Psoas muscle (tissue), 8 donors: ENCODE data around the gene TUBB1. TPM values are rescaled to one million over a fixed set of nuclear protein-coding genes. Genes with fewer than 3 reads are reported as not detected.

ENCODE experiments used
- ATAC-seq, 4 donors: fragments of 200-7000 bp; cut with Tn5 transposase; one replicate each; pipeline ENCODE4 v1.9.1; 2020; ENCODE audit warnings: moderate library complexity in 3 of 4, mild to moderate bottlenecking in 2 of 4
- DNase-seq, 2 donors: peaks; one replicate each; pipeline ENCODE4 v3.0.0-alpha.2; 2020
- H3K27ac ChIP-seq: fragments of 200-600 bp; one replicate; pipeline ENCODE4 v1.8.0; 2022
- H3K27me3 ChIP-seq, 3 donors: fragments of 200-600 bp in 1 of 3; one replicate each; pipeline versions ENCODE4 v1.6.1 to v1.8.0; 2013 to 2022; ENCODE audit warnings: low read length in 2 of 3, mild to moderate bottlenecking in 2 of 3, moderate library complexity in 1 of 3; ENCODE audit not compliant: insufficient read depth in 3 of 3
- H3K36me3 ChIP-seq, 2 donors: fragments of 200-600 bp in 1 of 2; one replicate each; pipeline versions ENCODE4 v1.6.1 to v1.8.0; 2013 to 2022; ENCODE audit warnings: low read depth in 1 of 2, mild to moderate bottlenecking in 1 of 2, moderate library complexity in 1 of 2; ENCODE audit not compliant: insufficient read depth in 1 of 2
- H3K4me1 ChIP-seq: fragments of 200-600 bp; one replicate; pipeline ENCODE4 v1.8.0; 2022
- H3K4me3 ChIP-seq: fragments of 200-600 bp; one replicate; pipeline ENCODE4 v1.8.0; 2022; ENCODE audit warnings: mild to moderate bottlenecking
- H3K9me3 ChIP-seq: fragments of 200-600 bp; one replicate; pipeline ENCODE4 v1.8.0; 2022
- WGBS, 3 donors: extraction: QIAGEN DNeasy Blood & Tissue Kit; methylation state at CpG; one replicate each; pipeline versions ENCODE4 v1.1.6 to v1.1.7; 2013; 5-methylcytosine and 5-hydroxymethylcytosine counted together
- intact Hi-C, 2 donors: fragments of 100-400 bp; cut with DNase I; formaldehyde crosslinking; loops; one replicate each; pipeline versions ENCODE4 v1.11.0 to v1.14.2; 2022
- polyA plus RNA-seq, 3 donors: library from polyadenylated mRNA; stranded (reverse); fragments of 200-250 nt; gene quantifications; one replicate each; pipeline ENCODE4 v1.2.3, GENCODE V29; 2013
- total RNA-seq, 4 donors: library from RNA; stranded (reverse); fragmentation: NEBNext Ultra II Directional in 2 of 4; extraction: Animal tissue kit (Norgen Biotek cat#: 25700) in 2 of 4; gene quantifications; one replicate each; pipeline versions ENCODE4 v1.2.1 to v1.2.4, GENCODE V29; 2021 to 2023
- TF ChIP-seq, protein P1 (sequence below): fragments of 200-600 bp; IDR thresholded peaks from one replicate; pipeline ENCODE4 v1.8.0; 2022; ENCODE audit warnings: antibody characterized with exemption
- donor health status: healthy with polysubstance abuse.
- donor health status: DM: no; HTN: no; CAD: no; lungs with moderate emphysema.
- donor health status: Bipolar disorder and iron deficiency.
- donor health status: healthy.
- donor health status: DM: yes; HTN: yes; CAD: no.
- donor health status: DM: no; HTN: no; CAD: no.
- donor health status: DM: no; HTN: no; CAD: no.
- donor health status: DM: yes; HTN: yes; CAD: no.

TUBB1 gene
- total and polyA plus RNA-seq, 7 donors: 0.03 to 0.32 (median 0.12) TPM; not detected in 1

DNA sequence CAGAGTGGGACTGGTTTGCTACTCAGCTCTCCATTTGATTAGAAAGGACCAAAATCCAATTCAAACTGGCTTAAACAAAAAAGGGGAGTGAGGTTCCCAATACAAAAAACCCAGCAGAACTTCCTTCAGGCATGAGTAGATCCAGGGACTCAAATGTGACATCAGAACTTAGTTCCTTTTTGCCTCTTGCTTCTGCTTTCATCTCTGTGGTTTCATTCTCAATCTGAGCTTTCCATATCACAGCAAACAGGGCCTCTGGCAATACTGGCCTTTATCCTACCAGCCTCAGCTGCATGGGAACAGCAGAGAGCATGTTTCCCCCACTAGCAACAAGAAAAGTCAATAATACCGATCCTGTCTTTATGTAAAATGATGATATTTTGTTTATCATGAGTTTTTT, 52.0 kb downstream of the TUBB1 start:
- intact Hi-C loops: no loop called here
- TF ChIP-seq, protein P1, sequence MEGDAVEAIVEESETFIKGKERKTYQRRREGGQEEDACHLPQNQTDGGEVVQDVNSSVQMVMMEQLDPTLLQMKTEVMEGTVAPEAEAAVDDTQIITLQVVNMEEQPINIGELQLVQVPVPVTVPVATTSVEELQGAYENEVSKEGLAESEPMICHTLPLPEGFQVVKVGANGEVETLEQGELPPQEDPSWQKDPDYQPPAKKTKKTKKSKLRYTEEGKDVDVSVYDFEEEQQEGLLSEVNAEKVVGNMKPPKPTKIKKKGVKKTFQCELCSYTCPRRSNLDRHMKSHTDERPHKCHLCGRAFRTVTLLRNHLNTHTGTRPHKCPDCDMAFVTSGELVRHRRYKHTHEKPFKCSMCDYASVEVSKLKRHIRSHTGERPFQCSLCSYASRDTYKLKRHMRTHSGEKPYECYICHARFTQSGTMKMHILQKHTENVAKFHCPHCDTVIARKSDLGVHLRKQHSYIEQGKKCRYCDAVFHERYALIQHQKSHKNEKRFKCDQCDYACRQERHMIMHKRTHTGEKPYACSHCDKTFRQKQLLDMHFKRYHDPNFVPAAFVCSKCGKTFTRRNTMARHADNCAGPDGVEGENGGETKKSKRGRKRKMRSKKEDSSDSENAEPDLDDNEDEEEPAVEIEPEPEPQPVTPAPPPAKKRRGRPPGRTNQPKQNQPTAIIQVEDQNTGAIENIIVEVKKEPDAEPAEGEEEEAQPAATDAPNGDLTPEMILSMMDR: no peak
- DNase-seq: no peak
- Histone ChIP-seq H3K4me1 (no peaks in the 10 kb centered on the region), H3K27me3 (peaks cover 0 to 8% (median 0%) of the 10 kb centered on the region in 3 donors), H3K27ac (no peak overlapping the region), H3K9me3 (no peaks in the 10 kb centered on the region), H3K36me3 (no peaks in the 10 kb centered on the region), H3K4me3 (no peak overlapping the region)
- WGBS, 3 donors: 87 to 92% (median 91%) methylated on average over 1 of the region's 1 CpG
- ATAC-seq: no peak

DNA sequence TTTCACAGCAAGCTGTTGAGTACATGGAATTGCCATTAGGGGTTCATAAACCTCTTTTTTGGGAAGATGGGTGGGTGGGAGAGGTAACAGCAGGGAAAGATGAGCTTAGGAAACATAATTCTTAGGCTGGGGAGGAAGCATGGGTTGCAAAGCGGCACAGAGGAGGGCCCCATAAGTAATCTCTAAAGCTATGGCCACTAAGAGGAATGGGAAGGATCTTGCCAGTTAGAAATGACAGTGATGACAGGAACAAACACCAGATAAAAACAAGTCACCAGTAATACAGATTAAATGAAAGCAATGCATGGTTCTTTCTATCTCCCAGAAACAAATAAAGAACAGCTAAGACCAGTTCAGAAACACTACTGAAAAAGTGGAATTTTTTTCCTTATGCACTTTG, 54.4 kb downstream of the TUBB1 start:
- Histone ChIP-seq H3K27me3 (peaks cover 0 to 14% (median 0%) of the 10 kb centered on the region in 3 donors), H3K4me3 (no peak overlapping the region), H3K4me1 (no peaks in the 10 kb centered on the region), H3K36me3 (no peaks in the 10 kb centered on the region), H3K9me3 (no peaks in the 10 kb centered on the region), H3K27ac (no peak overlapping the region)
- TF ChIP-seq, protein P1: no peak
- intact Hi-C loops: no loop called here
- 100% methylated on average over 1 of the region's 1 CpG for WGBS, 3 donors
- DNase-seq (no peak), ATAC-seq (no peak)

DNA sequence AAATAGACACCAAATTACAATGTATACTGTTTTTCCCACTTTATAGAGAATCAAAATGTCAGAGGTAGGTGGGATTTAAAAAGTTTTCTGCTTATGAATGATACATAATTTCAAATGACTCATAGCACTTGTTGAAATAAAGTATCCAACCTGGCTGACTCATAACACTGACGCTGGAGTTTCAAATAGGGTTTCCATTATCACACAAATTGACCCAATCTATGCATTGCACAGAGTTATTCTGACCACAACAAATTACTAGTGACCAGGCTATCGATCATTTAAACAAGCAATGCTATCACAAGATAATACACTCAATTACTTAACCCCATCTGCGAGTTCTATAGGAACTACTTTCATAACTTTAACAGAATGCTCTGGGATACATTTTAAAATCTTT, 55.2 kb downstream of the TUBB1 start:
- TF ChIP-seq, protein P1: no peak
- no peak for ATAC-seq
- Histone ChIP-seq H3K27me3 (peaks cover 0 to 14% (median 0%) of the 10 kb centered on the region in 3 donors), H3K4me1 (no peaks in the 10 kb centered on the region), H3K9me3 (no peaks in the 10 kb centered on the region), H3K4me3 (no peak overlapping the region), H3K36me3 (no peaks in the 10 kb centered on the region), H3K27ac (no peak overlapping the region)
- DNase-seq: no peak
- 47 to 86% (median 49%) methylated on average over 3 of the region's 3 CpGs for WGBS, 3 donors
- intact Hi-C loops: no loop called here

DNA sequence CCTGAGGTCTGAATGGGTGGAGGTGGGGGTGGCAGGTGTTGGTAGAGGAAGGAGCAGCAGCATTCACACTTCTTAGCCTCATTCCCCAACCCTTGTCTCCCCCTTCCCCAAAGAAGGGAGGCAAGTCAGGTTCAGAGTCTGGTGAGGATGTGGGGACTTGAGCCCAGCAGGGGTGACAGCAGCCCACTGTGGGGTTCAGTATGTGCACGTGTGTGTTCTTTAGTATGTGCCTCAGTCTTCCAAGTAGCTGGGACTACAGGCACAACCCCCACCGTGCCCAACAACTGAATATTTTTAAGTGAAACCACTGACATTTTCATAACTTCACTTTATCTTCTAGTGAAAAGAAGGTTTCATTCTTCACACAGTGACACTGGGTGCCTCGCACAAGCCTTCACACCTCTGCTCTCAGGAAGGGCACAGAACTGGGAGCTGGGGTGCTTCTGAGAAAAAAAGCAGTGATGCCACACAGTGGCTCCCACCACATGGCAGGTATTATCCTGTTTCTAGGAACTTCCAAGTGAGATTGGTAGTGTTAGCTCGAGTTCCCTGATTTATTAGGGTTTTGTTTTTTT, 56.8 kb downstream of the TUBB1 start:
- intact Hi-C loops: no loop called here
- DNase-seq (no peak), ATAC-seq (no peak)
- Histone ChIP-seq H3K9me3 (no peaks in the 10 kb centered on the region), H3K4me3 (no peak overlapping the region), H3K4me1 (no peaks in the 10 kb centered on the region), H3K27me3 (peaks cover 0 to 14% (median 0%) of the 10 kb centered on the region in 3 donors), H3K27ac (no peak overlapping the region), H3K36me3 (no peaks in the 10 kb centered on the region)
- TF ChIP-seq, protein P1: no peak
- WGBS, 3 donors: 77 to 87% (median 78%) methylated on average over 4 of the region's 4 CpGs

Other genes starting within 250 kb of the TUBB1 start
- gene GNAS-AS1, start 168.5 kb upstream of the TUBB1 start, total RNA-seq: 1 to 10 TPM in 1 of 4 donors, under 1 TPM in 2, not detected in 1; 0.26 to 1.0 (median 0.65) TPM
- gene GNAS-AS1, start 168.5 kb upstream of the TUBB1 start, polyA plus RNA-seq: under 1 TPM; 0.03 to 0.53 (median 0.13) TPM
- gene GNAS, start 166.7 kb upstream of the TUBB1 start, total RNA-seq: 1,000 to 10,000 TPM; 1,018 to 1,905 (median 1,319) TPM
- 1,000 to 10,000 TPM in 2 of 3 donors, 100 to 1,000 TPM in 1; 700 to 1,469 (median 1,394) TPM for gene GNAS, start 166.7 kb upstream of the TUBB1 start, polyA plus RNA-seq
- 10 to 100 TPM; 32.8 to 43.6 (median 34.2) TPM for gene NELFCD, start 38.2 kb upstream of the TUBB1 start, total RNA-seq
- gene NELFCD, start 38.2 kb upstream of the TUBB1 start, polyA plus RNA-seq: 10 to 100 TPM; 24.1 to 41.1 (median 38.8) TPM
- 10 to 100 TPM; 41.2 to 50.5 (median 45.0) TPM for gene CTSZ, start 12.2 kb upstream of the TUBB1 start, total RNA-seq
- 10 to 100 TPM; 38.2 to 47.3 (median 41.0) TPM for gene CTSZ, start 12.2 kb upstream of the TUBB1 start, polyA plus RNA-seq
- 10 to 100 TPM; 72.1 to 88.5 (median 87.1) TPM for gene ATP5F1E, start 12.9 kb downstream of the TUBB1 start, total RNA-seq
- 10 to 100 TPM; 57.1 to 65.4 (median 63.6) TPM for gene ATP5F1E, start 12.9 kb downstream of the TUBB1 start, polyA plus RNA-seq
- gene PRELID3B, start 23.4 kb downstream of the TUBB1 start, total RNA-seq: 10 to 100 TPM; 33.7 to 57.5 (median 34.2) TPM
- gene PRELID3B, start 23.4 kb downstream of the TUBB1 start, polyA plus RNA-seq: 10 to 100 TPM; 23.2 to 61.2 (median 42.9) TPM
- gene ZNF831, start 144.4 kb downstream of the TUBB1 start, total RNA-seq: under 1 TPM in 3 of 4 donors, not detected in 1; 0.02 to 0.08 (median 0.07) TPM
- gene ZNF831, start 144.4 kb downstream of the TUBB1 start, polyA plus RNA-seq: under 1 TPM; 0.01 to 0.04 (median 0.01) TPM